ENCODE data around the gene SUPT4H1. TPM values are rescaled to one million over a fixed set of nuclear protein-coding genes. Genes with fewer than 3 reads are reported as not detected.

The SUPT4H1 gene
- total RNA-seq, 1 donor from 2014 or later, result 95.7 TPM

DNA sequence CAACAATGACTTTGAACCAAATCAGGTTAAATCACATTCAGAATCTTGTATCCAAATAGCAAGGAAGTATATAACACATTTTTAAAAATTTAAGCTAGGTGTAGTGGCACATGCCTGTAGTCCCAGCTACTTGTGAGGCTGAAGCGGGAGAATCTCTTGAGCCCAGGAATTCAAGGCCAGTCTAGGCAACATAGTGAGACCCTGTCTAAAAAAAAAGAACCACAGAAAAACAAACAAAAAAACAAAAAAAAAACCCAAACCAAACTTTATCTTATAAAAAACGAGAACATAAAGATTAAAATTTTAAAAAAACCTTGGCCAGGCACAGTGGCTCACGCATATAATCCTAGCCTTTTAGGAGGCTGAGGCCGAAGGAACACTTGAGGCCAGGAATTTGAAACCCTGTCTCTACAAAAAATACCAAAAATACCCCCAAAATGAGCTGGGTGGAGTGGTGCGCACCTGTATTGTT lies 11.6 kb downstream of the SUPT4H1 start:
- TF ChIP-seq, protein P1, sequence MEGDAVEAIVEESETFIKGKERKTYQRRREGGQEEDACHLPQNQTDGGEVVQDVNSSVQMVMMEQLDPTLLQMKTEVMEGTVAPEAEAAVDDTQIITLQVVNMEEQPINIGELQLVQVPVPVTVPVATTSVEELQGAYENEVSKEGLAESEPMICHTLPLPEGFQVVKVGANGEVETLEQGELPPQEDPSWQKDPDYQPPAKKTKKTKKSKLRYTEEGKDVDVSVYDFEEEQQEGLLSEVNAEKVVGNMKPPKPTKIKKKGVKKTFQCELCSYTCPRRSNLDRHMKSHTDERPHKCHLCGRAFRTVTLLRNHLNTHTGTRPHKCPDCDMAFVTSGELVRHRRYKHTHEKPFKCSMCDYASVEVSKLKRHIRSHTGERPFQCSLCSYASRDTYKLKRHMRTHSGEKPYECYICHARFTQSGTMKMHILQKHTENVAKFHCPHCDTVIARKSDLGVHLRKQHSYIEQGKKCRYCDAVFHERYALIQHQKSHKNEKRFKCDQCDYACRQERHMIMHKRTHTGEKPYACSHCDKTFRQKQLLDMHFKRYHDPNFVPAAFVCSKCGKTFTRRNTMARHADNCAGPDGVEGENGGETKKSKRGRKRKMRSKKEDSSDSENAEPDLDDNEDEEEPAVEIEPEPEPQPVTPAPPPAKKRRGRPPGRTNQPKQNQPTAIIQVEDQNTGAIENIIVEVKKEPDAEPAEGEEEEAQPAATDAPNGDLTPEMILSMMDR (IDR thresholded peaks at IDR 0.05; ENCODE audit: unreplicated experiment), result no peak
- H3K36me3 Mint-ChIP-seq (ENCODE audit: insufficient read depth), result peaks cover 8% of the 10 kb centered on the region
- no peak for DNase-seq (ENCODE audit: low spot score, unreplicated experiment)
- no peaks in the 10 kb centered on the region for H3K9me3 Mint-ChIP-seq (ENCODE audit: low read depth)
- no peak overlapping the region for H3K4me3 Mint-ChIP-seq (ENCODE audit: low read depth)
- H3K4me1 Mint-ChIP-seq (ENCODE audit: low read depth), result no peaks in the 10 kb centered on the region
- peaks cover 15% of the 10 kb centered on the region for H3K27me3 Mint-ChIP-seq
- no peak overlapping the region for H3K27ac Mint-ChIP-seq

DNA sequence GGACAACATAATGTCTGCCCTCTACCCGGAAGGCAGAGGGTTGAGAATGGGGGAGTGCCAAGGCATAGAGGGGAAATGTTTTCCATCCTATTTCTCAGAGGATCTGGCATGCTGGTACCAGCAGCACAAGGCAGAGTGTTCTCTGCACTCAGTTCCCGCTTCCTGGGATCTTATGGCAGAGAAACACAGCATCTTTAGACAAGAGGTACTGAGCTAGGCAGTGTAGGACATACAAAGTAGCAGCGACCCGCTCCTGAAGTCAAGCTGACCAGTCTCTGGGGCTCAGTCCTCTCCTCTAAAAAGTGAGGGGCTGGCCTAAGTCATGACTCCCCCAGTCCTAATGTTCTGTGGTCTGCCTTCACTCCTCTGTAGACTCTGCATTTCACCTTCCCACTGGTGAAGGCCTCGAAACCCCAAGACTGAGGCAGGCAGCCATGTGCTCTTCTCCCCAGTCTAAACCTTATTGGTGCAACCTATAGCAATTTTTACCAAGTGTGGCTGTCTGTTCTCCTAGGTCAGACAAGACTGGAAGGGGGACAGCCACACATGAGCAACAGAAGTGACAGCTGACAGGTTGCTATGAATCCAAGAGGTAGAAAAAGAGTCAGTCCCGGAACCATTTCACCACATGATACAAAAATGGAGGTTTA lies 12.1 kb downstream of the SUPT4H1 start:
- Mint-ChIP-seq H3K27ac (no peak overlapping the region), H3K4me1 (ENCODE audit: low read depth) (no peaks in the 10 kb centered on the region), H3K9me3 (ENCODE audit: low read depth) (no peaks in the 10 kb centered on the region), H3K36me3 (ENCODE audit: insufficient read depth) (peaks cover 3% of the 10 kb centered on the region), H3K4me3 (ENCODE audit: low read depth) (no peak overlapping the region), H3K27me3 (peaks cover 16% of the 10 kb centered on the region)
- TF ChIP-seq, protein P1 (IDR thresholded peaks at IDR 0.05; ENCODE audit: unreplicated experiment), result no peak
- DNase-seq (ENCODE audit: low spot score, unreplicated experiment), result no peak

DNA sequence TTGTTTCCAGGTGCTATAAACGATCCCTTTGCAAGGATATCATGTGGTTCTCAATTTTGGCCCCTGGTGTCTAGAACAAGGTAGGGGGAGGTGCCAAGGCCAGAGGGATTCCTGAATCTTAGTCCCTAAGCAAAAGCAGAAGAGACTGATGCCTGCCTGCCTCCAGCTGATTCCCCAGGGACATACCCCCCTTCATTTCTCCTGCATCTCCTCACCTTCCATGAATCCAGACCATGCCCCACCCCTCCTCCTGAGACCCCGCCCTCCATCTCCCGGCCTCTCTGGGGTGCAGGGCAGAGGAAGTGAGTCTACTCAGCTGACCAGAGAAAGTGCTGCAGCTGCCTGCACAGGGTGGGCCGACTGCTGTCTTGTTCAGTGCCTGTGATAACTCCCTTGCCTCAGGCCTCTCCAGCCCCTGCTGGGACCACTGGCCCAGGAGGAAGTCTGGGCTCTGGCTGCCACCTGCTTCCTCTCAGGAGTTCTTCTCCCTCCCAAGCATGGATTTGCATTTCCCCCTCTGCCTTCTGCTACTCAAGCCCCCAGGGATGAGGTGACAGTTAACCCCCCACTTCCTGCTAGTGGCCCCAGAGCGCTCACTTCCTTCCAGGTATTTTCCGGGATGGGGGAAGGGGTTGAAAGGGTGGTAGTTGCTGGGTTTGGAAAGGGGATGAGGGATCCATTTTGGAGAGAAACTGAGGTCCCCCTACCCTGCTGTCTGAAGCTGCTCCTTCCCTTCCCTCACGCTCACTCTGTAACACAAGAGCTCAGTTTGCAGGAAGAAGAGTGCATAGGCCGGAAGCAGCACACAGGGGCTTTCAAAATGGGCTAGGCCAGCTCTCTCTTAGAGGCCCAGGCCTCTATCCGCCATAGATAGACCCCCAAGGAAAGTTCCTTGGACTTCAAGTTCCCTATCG lies 12.9 kb downstream of the SUPT4H1 start:
- Mint-ChIP-seq H3K4me1 (ENCODE audit: low read depth) (no peaks in the 10 kb centered on the region), H3K9me3 (ENCODE audit: low read depth) (no peaks in the 10 kb centered on the region), H3K27me3 (peaks cover 16% of the 10 kb centered on the region), H3K4me3 (ENCODE audit: low read depth) (no peak overlapping the region), H3K36me3 (ENCODE audit: insufficient read depth) (peaks cover 2% of the 10 kb centered on the region), H3K27ac (no peak overlapping the region)
- TF ChIP-seq, protein P1 (IDR thresholded peaks at IDR 0.05; ENCODE audit: unreplicated experiment), result no peak
- no peak for DNase-seq (ENCODE audit: low spot score, unreplicated experiment)

DNA sequence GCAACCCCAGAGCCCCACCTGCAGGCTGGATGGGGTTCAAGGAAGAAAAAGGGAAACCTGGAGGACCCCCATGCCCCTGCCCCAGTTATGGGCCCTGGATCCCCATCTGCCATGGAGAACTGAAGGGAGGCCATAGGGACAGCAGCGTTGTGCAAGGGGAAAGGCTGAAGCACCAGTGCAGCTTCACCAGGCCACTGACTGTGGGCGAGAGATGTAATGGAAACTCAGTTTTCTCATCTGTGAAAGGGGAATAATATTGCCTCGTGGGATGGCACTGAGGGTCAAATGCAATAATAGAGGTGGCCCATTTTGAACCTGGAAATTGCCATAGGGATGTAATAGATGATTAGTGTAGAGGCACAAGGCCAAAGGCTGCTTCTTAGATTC lies 13.6 kb downstream of the SUPT4H1 start:
- no peak overlapping the region for H3K4me3 Mint-ChIP-seq (ENCODE audit: low read depth)
- no peaks in the 10 kb centered on the region for H3K4me1 Mint-ChIP-seq (ENCODE audit: low read depth)
- peaks cover 16% of the 10 kb centered on the region for H3K27me3 Mint-ChIP-seq
- TF ChIP-seq, protein P1 (IDR thresholded peaks at IDR 0.05; ENCODE audit: unreplicated experiment), result no peak
- peaks cover 2% of the 10 kb centered on the region for H3K36me3 Mint-ChIP-seq (ENCODE audit: insufficient read depth)
- no peak overlapping the region for H3K27ac Mint-ChIP-seq
- H3K9me3 Mint-ChIP-seq (ENCODE audit: low read depth), result no peaks in the 10 kb centered on the region
- no peak for DNase-seq (ENCODE audit: low spot score, unreplicated experiment)

DNA sequence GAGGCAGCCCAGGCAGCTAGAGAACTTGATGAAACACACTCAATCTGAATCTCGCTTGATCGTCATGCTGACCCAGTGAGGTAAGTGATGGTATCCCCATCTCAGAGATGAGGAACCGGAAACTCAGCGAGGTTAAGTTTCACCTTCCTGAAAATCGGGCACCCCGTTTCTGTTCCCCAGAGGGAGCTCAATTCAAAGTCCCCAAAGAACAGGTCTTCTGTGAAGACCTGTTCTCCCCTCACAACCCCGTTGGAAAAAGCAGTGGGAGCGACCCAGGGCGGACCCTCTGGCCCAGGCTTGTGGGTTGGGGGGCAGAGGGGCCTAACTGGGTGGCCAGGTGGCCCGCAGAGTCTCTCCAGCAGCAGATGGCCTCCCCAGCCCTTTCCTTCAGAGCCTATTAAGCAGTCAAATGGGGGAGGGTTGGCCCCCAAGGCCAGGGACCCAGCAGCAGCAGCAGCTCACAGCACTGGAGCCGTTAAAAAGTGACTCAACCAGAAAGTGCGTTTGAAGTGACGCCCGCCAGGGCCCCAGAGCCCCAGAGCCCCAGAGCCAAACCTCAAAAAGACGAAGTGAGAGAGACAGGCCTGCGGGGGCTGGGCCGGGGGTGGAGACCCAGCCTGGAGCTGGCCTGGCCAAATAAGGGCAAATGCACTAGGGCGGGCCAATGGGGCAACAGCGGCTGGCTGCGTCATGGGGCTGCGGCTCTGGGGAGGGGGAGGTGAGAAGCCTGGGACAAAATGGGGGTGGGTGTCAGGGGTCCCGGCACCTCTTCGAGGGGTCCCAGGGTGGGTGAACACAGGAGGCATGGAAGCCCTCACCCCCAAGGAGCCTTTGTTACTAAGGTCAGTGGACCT lies 14.2 kb downstream of the SUPT4H1 start:
- H3K27ac Mint-ChIP-seq, result no peak overlapping the region
- H3K4me1 Mint-ChIP-seq (ENCODE audit: low read depth), result no peaks in the 10 kb centered on the region
- no peak for DNase-seq (ENCODE audit: low spot score, unreplicated experiment)
- H3K36me3 Mint-ChIP-seq (ENCODE audit: insufficient read depth), result no peaks in the 10 kb centered on the region
- H3K4me3 Mint-ChIP-seq (ENCODE audit: low read depth), result no peak overlapping the region
- TF ChIP-seq, protein P1 (IDR thresholded peaks at IDR 0.05; ENCODE audit: unreplicated experiment), result no peak
- H3K9me3 Mint-ChIP-seq (ENCODE audit: low read depth), result no peaks in the 10 kb centered on the region
- peaks cover 16% of the 10 kb centered on the region for H3K27me3 Mint-ChIP-seq
